Neural progenitor cell (in vitro differentiated cells): ENCODE measurements around the gene ZNF512. TPM values are rescaled to one million over a fixed set of nuclear protein-coding genes. Genes with fewer than 3 reads are reported as not detected.
A peak's percentile ranks its signal among the peaks of the same experiment; 100 is the strongest.

Experiments
- DNase-seq: peaks from one replicate; pipeline ENCODE4 v3.0.0-alpha.2; 2016; ENCODE audit warnings: low spot score
- H2AFZ ChIP-seq: fragments of 200-600 bp; sonication (generic); replicated peaks from 2 replicates; pipeline ENCODE4 v1.6.1; 2016; ENCODE audit warnings: antibody characterized with exemption
- H3F3A ChIP-seq: fragments of 200-600 bp; sonication (generic); 2 replicates; pipeline ENCODE4 v1.6.1; 2016; ENCODE audit warnings: antibody characterized with exemption, low read depth
- H3K27ac ChIP-seq: fragments of 200-600 bp; sonication (generic); 2 replicates; pipeline ENCODE4 v1.5.1; 2016; ENCODE audit warnings: mild to moderate bottlenecking
- H3K27me3 ChIP-seq: fragments of 200-600 bp; sonication (generic); 2 replicates; pipeline ENCODE4 v1.6.1; 2016; ENCODE audit warnings: mild to moderate bottlenecking, moderate library complexity
- H3K36me3 ChIP-seq: fragments of 200-600 bp; sonication (generic); 2 replicates; pipeline ENCODE4 v1.5.1; 2016
- H3K4me1 ChIP-seq: fragments of 200-600 bp; sonication (generic); 2 replicates; pipeline ENCODE4 v1.6.1; 2016; ENCODE audit warnings: mixed run types
- H3K4me2 ChIP-seq: fragments of 200-600 bp; sonication (generic); 2 replicates; pipeline ENCODE4 v1.6.1; 2016
- H3K4me3 ChIP-seq: fragments of 200-600 bp; sonication (generic); 2 replicates; pipeline ENCODE4 v1.5.1; 2016
- H3K79me2 ChIP-seq: fragments of 200-600 bp; sonication (generic); 2 replicates; pipeline ENCODE4 v1.6.1; 2016; ENCODE audit warnings: low read depth
- H3K9ac ChIP-seq: fragments of 200-600 bp; sonication (generic); 2 replicates; pipeline ENCODE4 v1.6.1; 2016
- H3K9me3 ChIP-seq: fragments of 200-600 bp; sonication (generic); 2 replicates; pipeline ENCODE4 v1.5.1; 2016; ENCODE audit warnings: low read depth
- H4K20me1 ChIP-seq: fragments of 200-600 bp; sonication (generic); 2 replicates; pipeline ENCODE4 v1.6.1; 2016; ENCODE audit warnings: low read depth
- H3K27ac Mint-ChIP-seq: 3 replicates; pipeline ENCODE4 v1.8.0; 2021; ENCODE audit warnings: mixed read lengths
- H3K27me3 Mint-ChIP-seq: 2 replicates; pipeline ENCODE4 v1.8.0; 2022; ENCODE audit warnings: low read depth, mild to moderate bottlenecking, inconsistent platforms, moderate library complexity, mixed read lengths; ENCODE audit not compliant: insufficient read depth
- H3K36me3 Mint-ChIP-seq: 3 replicates; pipeline ENCODE4 v1.8.0; 2021; ENCODE audit warnings: mixed read lengths
- H3K4me1 Mint-ChIP-seq: 3 replicates; pipeline ENCODE4 v1.8.0; 2021; ENCODE audit warnings: mixed read lengths
- H3K4me3 Mint-ChIP-seq: 3 replicates; pipeline ENCODE4 v1.8.0; 2021; ENCODE audit warnings: mild to moderate bottlenecking, moderate library complexity, mixed read lengths
- H3K9me3 Mint-ChIP-seq: 3 replicates; pipeline ENCODE4 v1.8.0; 2020; ENCODE audit warnings: mixed read lengths
- CTCF ChIP-seq: fragments of 200-600 bp; sonication (generic); IDR thresholded peaks from 2 replicates; pipeline ENCODE4 v1.5.1; 2017; ENCODE audit warnings: antibody characterized with exemption, mild to moderate bottlenecking
- EZH2 ChIP-seq: fragments of 200-600 bp; sonication (generic); IDR thresholded peaks from 2 replicates; pipeline ENCODE4 v1.6.1; 2017; ENCODE audit warnings: antibody characterized with exemption, mild to moderate bottlenecking, moderate library complexity
- EZH2phosphoT487 ChIP-seq: fragments of 200-600 bp; sonication (generic); IDR thresholded peaks from 2 replicates; pipeline ENCODE4 v1.6.1; 2017; ENCODE audit warnings: antibody characterized with exemption
- total RNA-seq: library from RNA; depleted of rRNA; stranded (reverse); fragments of >200 nt; gene quantifications from 2 replicates; pipeline ENCODE4 v1.2.3, GENCODE V29; 2015; ENCODE audit warnings: low replicate concordance

ZNF512 gene
- total RNA-seq, 1 donor from 2014 or later: 106 TPM

GRCh38 chr2:27647289-27647688, 64.4 kb downstream of the ZNF512 start:
- peaks cover 3% of the 10 kb centered on the region for H4K20me1 ChIP-seq
- Mint-ChIP-seq H3K4me1 (no peaks in the 10 kb centered on the region), H3K4me3 (no peak overlapping the region), H3K27ac (no peak overlapping the region), H3K27me3 (no peaks in the 10 kb centered on the region), H3K36me3 (peaks cover 8% of the 10 kb centered on the region), H3K9me3 (no peaks in the 10 kb centered on the region)
- H2AFZ ChIP-seq: no peak overlapping the region
- no peaks in the 10 kb centered on the region for H3K79me2 ChIP-seq
- H3K9me3 ChIP-seq: no peaks in the 10 kb centered on the region
- peaks cover 3% of the 10 kb centered on the region for H3F3A ChIP-seq
- no peak overlapping the region for H3K9ac ChIP-seq
- H3K4me1 ChIP-seq: no peaks in the 10 kb centered on the region
- TF ChIP-seq EZH2phosphoT487 (no peak), CTCF (no peak), EZH2 (no peak)
- H3K27ac ChIP-seq: no peak overlapping the region
- H3K4me2 ChIP-seq: no peak overlapping the region
- H3K4me3 ChIP-seq: no peak overlapping the region
- H3K36me3 ChIP-seq: peaks cover 3% of the 10 kb centered on the region
- DNase-seq: no peak
- no peaks in the 10 kb centered on the region for H3K27me3 ChIP-seq

GRCh38 chr2:27647737-27648136, 64.9 kb downstream of the ZNF512 start:
- Mint-ChIP-seq H3K9me3 (no peaks in the 10 kb centered on the region), H3K27me3 (no peaks in the 10 kb centered on the region), H3K27ac (peak overlapping the region; percentile 17), H3K4me1 (no peaks in the 10 kb centered on the region), H3K36me3 (peaks cover 8% of the 10 kb centered on the region), H3K4me3 (no peak overlapping the region)
- Histone ChIP-seq H3K4me3 (no peak overlapping the region), H3K9ac (no peak overlapping the region), H3K9me3 (no peaks in the 10 kb centered on the region), H2AFZ (no peak overlapping the region), H3K27me3 (no peaks in the 10 kb centered on the region), H3K27ac (no peak overlapping the region), H4K20me1 (peaks cover 3% of the 10 kb centered on the region), H3F3A (peaks cover 3% of the 10 kb centered on the region), H3K36me3 (peaks cover 7% of the 10 kb centered on the region), H3K4me2 (no peak overlapping the region), H3K79me2 (no peaks in the 10 kb centered on the region), H3K4me1 (no peaks in the 10 kb centered on the region)
- TF ChIP-seq CTCF (no peak), EZH2phosphoT487 (no peak), EZH2 (no peak)
- no peak for DNase-seq

GRCh38 chr2:27651056-27651455, 68.2 kb downstream of the ZNF512 start:
- Histone ChIP-seq H3K36me3 (peaks cover 11% of the 10 kb centered on the region), H4K20me1 (peaks cover 5% of the 10 kb centered on the region), H3K9ac (no peak overlapping the region), H3K4me3 (no peak overlapping the region), H3F3A (peaks cover 20% of the 10 kb centered on the region), H3K4me2 (no peak overlapping the region), H3K79me2 (no peaks in the 10 kb centered on the region), H2AFZ (no peak overlapping the region), H3K27me3 (no peaks in the 10 kb centered on the region), H3K4me1 (no peaks in the 10 kb centered on the region), H3K9me3 (no peaks in the 10 kb centered on the region), H3K27ac (no peak overlapping the region)
- Mint-ChIP-seq H3K27ac (no peak overlapping the region), H3K9me3 (no peaks in the 10 kb centered on the region), H3K4me3 (no peak overlapping the region), H3K4me1 (no peaks in the 10 kb centered on the region), H3K36me3 (peaks cover 23% of the 10 kb centered on the region), H3K27me3 (no peaks in the 10 kb centered on the region)
- no peak for TF ChIP-seq EZH2phosphoT487
- no peak for TF ChIP-seq CTCF
- no peak for TF ChIP-seq EZH2
- DNase-seq: no peak

GRCh38 chr2:27652341-27652740, 69.5 kb downstream of the ZNF512 start:
- Histone ChIP-seq H2AFZ (no peak overlapping the region), H3K4me3 (no peak overlapping the region), H3F3A (peaks cover 24% of the 10 kb centered on the region), H3K9ac (no peak overlapping the region), H3K4me1 (no peaks in the 10 kb centered on the region), H3K9me3 (no peaks in the 10 kb centered on the region), H3K27ac (no peak overlapping the region), H4K20me1 (peaks cover 5% of the 10 kb centered on the region), H3K27me3 (no peaks in the 10 kb centered on the region), H3K79me2 (no peaks in the 10 kb centered on the region), H3K36me3 (peaks cover 11% of the 10 kb centered on the region), H3K4me2 (no peak overlapping the region)
- H3K36me3 Mint-ChIP-seq: peaks cover 22% of the 10 kb centered on the region
- H3K27me3 Mint-ChIP-seq: no peaks in the 10 kb centered on the region
- no peaks in the 10 kb centered on the region for H3K9me3 Mint-ChIP-seq
- TF ChIP-seq CTCF (no peak), EZH2phosphoT487 (no peak), EZH2 (no peak)
- H3K4me1 Mint-ChIP-seq: no peaks in the 10 kb centered on the region
- DNase-seq: no peak
- H3K4me3 Mint-ChIP-seq: no peak overlapping the region
- H3K27ac Mint-ChIP-seq: no peak overlapping the region
